Lower leg skin (tissue), 4 donors: ENCODE measurements around the gene CDH3. TPM values are rescaled to one million over a fixed set of nuclear protein-coding genes. Genes with fewer than 3 reads are reported as not detected.

Experiments
- DNase-seq, 2 donors: peaks; one replicate each; pipeline ENCODE4 v3.0.0-alpha.2; 2019; ENCODE audit warnings: low spot score in 2 of 2
- H3K4me3 ChIP-seq: fragments of 200-600 bp; sonication (generic); 2 replicates; pipeline ENCODE4 v1.5.1; 2017; ENCODE audit warnings: mild to moderate bottlenecking, low read depth; ENCODE audit not compliant: poor library complexity, severe bottlenecking
- POLR2A ChIP-seq, 2 donors: fragments of 450-650 bp; IDR thresholded peaks; one replicate each; pipeline ENCODE4 v1.6.1; 2016 to 2017; ENCODE audit warnings: antibody characterized with exemption in 2 of 2, mild to moderate bottlenecking in 1 of 2, moderate library complexity in 1 of 2
- WGBS, 2 donors: methylation state at CpG; one replicate each; pipeline ENCODE4 v1.1.5; 2018; 5-methylcytosine and 5-hydroxymethylcytosine counted together
- intact Hi-C: fragments of 100-400 bp; cut with DNase I; formaldehyde crosslinking; loops from one replicate; pipeline ENCODE4 v1.15.0; 2023; ENCODE audit warnings: low total_unique reads
- total RNA-seq, 4 donors: library from RNA; depleted of rRNA; stranded (reverse); fragments of >200 nt; gene quantifications; one replicate each; pipeline ENCODE4 v1.1.0, GENCODE V29; 2016
- TF ChIP-seq, protein P1 (sequence below), 3 donors: fragments of 450-650 bp; IDR thresholded peaks; one replicate each; pipeline ENCODE4 v1.5.1; 2016; ENCODE audit warnings: antibody characterized with exemption in 3 of 3, mild to moderate bottlenecking in 3 of 3, moderate library complexity in 2 of 3

The CDH3 gene
- total RNA-seq, 4 donors from 2014 or later, result 34.1 to 43.9 (median 39.7) TPM

DNA sequence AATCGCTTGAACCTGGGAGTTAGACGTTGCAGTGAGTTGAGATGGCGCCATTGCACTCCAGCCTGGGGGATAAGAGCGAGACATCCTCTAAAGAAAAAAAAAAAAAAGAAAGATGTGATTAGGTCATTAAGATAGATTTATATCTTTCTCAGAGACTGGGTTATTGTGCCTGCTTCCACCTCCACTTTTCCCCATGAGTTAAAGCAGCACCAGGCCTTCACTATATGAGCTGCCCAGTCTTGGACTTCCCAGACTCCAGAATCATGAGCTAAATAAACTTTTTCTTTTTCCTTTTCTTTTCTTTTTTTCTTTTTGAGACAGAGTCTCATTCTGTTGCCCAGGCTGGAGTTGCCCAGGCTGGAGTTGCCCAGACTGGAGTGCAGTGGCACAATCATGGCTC is 72.6 kb downstream of the CDH3 start:
- DNase-seq, result no peak
- intact Hi-C loops, result no loop called here
- 97 to 98% methylated on average over 4 of the region's 4 CpGs for WGBS, 2 donors
- no peak overlapping the region for H3K4me3 ChIP-seq
- no peak for TF ChIP-seq POLR2A (IDR thresholded peaks at IDR 0.05)
- TF ChIP-seq, protein P1, sequence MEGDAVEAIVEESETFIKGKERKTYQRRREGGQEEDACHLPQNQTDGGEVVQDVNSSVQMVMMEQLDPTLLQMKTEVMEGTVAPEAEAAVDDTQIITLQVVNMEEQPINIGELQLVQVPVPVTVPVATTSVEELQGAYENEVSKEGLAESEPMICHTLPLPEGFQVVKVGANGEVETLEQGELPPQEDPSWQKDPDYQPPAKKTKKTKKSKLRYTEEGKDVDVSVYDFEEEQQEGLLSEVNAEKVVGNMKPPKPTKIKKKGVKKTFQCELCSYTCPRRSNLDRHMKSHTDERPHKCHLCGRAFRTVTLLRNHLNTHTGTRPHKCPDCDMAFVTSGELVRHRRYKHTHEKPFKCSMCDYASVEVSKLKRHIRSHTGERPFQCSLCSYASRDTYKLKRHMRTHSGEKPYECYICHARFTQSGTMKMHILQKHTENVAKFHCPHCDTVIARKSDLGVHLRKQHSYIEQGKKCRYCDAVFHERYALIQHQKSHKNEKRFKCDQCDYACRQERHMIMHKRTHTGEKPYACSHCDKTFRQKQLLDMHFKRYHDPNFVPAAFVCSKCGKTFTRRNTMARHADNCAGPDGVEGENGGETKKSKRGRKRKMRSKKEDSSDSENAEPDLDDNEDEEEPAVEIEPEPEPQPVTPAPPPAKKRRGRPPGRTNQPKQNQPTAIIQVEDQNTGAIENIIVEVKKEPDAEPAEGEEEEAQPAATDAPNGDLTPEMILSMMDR (IDR thresholded peaks at IDR 0.05), result no peak

DNA sequence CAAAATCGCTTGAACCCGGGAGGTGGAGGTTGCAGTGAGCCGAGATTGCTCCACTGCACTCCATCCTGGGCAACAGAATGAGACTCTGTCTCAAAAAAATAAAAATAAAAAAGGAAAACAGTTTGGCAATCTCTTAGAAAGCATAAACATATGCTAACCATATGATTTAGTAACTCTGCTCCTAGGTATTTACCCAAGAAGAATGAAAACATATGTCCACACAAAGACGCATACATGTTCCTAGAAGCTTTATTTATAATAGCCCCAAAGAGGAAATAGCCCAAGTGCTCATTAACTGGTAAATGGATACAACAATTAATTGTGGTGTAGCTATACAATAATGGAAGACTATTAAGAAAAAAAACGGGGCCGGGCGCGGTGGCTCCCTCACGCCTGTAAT is 73.5 kb downstream of the CDH3 start:
- H3K4me3 ChIP-seq, result no peak overlapping the region
- 65 to 68% methylated on average over 9 of the region's 9 CpGs for WGBS, 2 donors
- intact Hi-C loops, result no loop called here
- TF ChIP-seq POLR2A (IDR thresholded peaks at IDR 0.05), result no peak
- TF ChIP-seq, protein P1 (IDR thresholded peaks at IDR 0.05), result no peak
- DNase-seq, result no peak

DNA sequence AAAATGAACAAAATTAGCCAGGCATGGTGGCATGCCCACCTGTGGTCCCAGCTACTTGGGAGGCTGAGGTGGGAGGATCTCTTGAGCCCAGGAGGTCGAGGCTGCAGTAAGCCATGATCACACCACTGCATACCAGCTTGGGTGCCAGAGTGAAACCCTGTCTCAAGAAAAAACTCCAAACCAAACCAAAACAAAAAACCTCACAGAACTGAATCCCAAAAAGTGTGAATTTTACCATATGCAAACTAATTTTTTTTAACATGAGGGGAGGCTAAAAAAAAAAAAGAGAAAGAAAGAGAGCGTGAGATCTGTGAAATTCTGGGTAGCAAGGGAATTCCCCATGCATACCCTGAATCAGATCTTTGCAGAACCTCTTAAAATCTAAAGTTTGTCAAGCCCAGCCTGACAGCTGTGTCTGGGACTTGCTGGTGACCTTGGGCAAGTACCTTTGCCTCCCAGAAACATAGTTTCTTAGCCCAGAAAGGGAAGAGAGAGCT is 74.9 kb downstream of the CDH3 start:
- WGBS, 2 donors, result 80 to 82% methylated on average over 2 of the region's 2 CpGs
- no peak for DNase-seq
- TF ChIP-seq, protein P1 (IDR thresholded peaks at IDR 0.05), result no peak
- TF ChIP-seq POLR2A (IDR thresholded peaks at IDR 0.05), result no peak
- H3K4me3 ChIP-seq, result no peak overlapping the region
- intact Hi-C loops, result no loop called here

DNA sequence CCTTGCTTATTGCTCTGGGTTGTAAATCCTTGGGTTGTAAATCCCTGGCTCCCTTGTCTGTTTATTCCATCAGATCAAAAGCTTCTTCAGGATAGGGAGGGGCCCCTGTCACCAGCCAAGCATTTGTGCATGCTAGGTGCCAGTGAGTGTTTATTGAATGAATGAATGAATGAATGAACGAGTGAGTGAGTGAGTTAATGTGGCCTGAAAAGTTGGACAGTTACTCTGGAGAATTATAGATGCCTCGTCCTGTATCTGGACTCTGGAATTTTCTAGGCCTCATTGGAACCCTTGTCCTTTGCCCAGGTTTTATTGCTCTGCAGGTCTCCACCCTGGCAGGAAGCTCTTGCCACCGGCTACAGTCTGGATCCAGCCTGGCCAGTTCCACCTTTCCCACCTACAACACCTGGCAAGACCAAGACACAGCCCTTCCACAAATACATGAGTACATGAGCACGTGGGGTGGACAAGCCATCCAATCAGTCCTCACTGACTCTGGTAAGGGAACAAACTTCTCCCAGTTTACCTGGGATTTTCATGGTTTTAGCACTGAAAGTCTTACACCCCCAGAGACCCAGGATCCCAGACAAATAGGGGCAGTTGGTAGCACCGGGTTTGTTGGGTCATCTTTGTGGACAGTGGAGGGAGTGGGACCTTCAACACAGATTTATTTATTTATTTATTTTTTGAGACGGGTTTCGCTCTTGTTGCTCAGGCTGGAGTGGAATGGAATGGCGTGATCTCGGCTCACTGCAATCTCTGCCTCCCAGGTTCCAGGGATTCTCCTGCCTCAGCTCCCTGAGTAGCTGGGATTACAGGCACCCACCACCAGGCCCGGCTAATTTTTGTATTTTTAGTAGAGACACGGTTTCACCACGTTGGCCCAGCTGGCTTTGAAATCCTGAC is 77.3 kb downstream of the CDH3 start:
- 54 to 55% methylated on average over 12 of the region's 12 CpGs for WGBS, 2 donors
- no peak overlapping the region for H3K4me3 ChIP-seq
- TF ChIP-seq POLR2A (IDR thresholded peaks at IDR 0.05), result no peak
- TF ChIP-seq, protein P1 (IDR thresholded peaks at IDR 0.05), result no peak
- no peak for DNase-seq
- intact Hi-C loops, result no loop called here

DNA sequence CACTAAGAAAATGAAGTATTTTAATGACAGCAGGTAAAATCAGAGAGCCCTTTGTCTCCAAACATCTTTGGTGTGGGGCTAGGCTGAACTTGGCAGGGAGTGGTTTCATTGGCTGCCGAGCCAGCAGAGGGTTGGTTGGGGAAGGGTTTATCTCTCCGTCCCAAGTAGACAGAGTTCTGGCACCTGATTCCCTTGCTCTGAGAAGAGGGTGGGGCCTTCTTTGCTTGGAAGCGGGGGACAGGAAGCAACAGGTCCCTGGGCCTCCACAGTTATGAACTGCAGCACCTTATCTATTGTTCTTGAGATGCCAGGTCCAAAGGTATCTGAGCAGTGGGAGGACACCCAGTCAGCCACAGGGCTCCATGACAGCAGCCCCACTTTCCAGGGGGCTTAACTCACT is 79.7 kb downstream of the CDH3 start:
- intact Hi-C loops, result no loop called here
- no peak for DNase-seq
- no peak overlapping the region for H3K4me3 ChIP-seq
- 36 to 42% methylated on average over 3 of the region's 3 CpGs for WGBS, 2 donors
- TF ChIP-seq POLR2A (IDR thresholded peaks at IDR 0.05), result no peak
- TF ChIP-seq, protein P1 (IDR thresholded peaks at IDR 0.05), result no peak
